ELR (cell line): ENCODE measurements around the gene SLU7.

Experiments
- DNase-seq: peaks from one replicate; pipeline ENCODE4 v3.0.0-alpha.2; 2015; ENCODE audit warnings: low read depth

SLU7 gene

GRCh38 chr5:160418561-160419457, at the start of gene SLU7:
Gene SLU7, minus strand, starts transcription at chr5:160419081. Its CDS starts 3,787 bp downstream, at chr5:160415294.
- peak; percentile 97 for DNase-seq

GRCh38 chr5:160468363-160468975, 49.6 kb upstream of the SLU7 start:
- no peak for DNase-seq

GRCh38 chr5:160467555-160468362, 48.9 kb upstream of the SLU7 start:
- DNase-seq, result peak; percentile 93

- peak; percentile 73 for DNase-seq
Measured at GRCh38 chr5:160466889-160467554, 48.1 kb upstream of the SLU7 start.

GRCh38 chr5:160466116-160466515, 47.2 kb upstream of the SLU7 start:
- no peak for DNase-seq

- no peak for DNase-seq
Measured at GRCh38 chr5:160464466-160464797, 45.6 kb upstream of the SLU7 start.

GRCh38 chr5:160463740-160464465, 45.0 kb upstream of the SLU7 start:
- peak; percentile 93 for DNase-seq

- DNase-seq, result no peak
Measured at GRCh38 chr5:160463227-160463626, 44.3 kb upstream of the SLU7 start.

- no peak for DNase-seq
Measured at GRCh38 chr5:160462167-160462566, 43.3 kb upstream of the SLU7 start.

GRCh38 chr5:160461378-160461777, 42.5 kb upstream of the SLU7 start:
- no peak for DNase-seq

- peak; percentile 61 for DNase-seq
Measured at GRCh38 chr5:160460377-160461049, 41.6 kb upstream of the SLU7 start.

GRCh38 chr5:160458806-160459800, 40.2 kb upstream of the SLU7 start:
- DNase-seq, result no peak

- no peak for DNase-seq
Measured at GRCh38 chr5:160457252-160457651, 38.4 kb upstream of the SLU7 start.

- DNase-seq, result no peak
Measured at GRCh38 chr5:160456480-160457177, 37.7 kb upstream of the SLU7 start.

- no peak for DNase-seq
Measured at GRCh38 chr5:160455600-160455999, 36.7 kb upstream of the SLU7 start.

GRCh38 chr5:160453751-160454150, 34.9 kb upstream of the SLU7 start:
- no peak for DNase-seq

- no peak for DNase-seq
Measured at GRCh38 chr5:160452795-160453194, 33.9 kb upstream of the SLU7 start.

GRCh38 chr5:160452036-160452435, 33.2 kb upstream of the SLU7 start:
- no peak for DNase-seq

- no peak for DNase-seq
Measured at GRCh38 chr5:160451281-160451680, 32.4 kb upstream of the SLU7 start.
